GM12801 (cell line): ENCODE results near the gene EXOG.

Source experiments
- TF ChIP-seq, protein P1 (sequence below): IDR thresholded peaks from one replicate; pipeline ENCODE4 v1.5.1; 2011; ENCODE audit warnings: control low read depth; ENCODE audit not compliant: insufficient read length; ENCODE audit errors: extremely low read depth

EXOG gene

DNA sequence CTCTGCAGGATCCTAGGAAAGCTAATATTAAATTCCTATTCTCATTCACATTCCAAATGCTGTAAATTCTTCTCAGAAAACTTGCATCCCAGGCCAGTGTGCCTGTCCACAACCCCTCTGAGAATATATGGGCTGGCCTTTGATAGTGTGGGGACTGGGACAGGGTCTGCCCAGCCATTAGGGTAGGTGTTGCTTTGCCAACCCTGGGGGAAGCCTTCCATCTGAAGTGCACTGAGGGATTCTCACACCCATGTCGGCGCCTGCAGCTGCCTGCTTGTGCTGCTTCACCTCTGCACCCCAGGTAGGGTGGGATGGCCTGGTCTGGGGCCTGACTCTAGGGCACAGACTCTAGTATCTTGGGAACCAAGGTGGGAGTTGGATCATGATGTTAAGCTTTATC lies 15.2 kb upstream of the EXOG start:
- TF ChIP-seq, protein P1, sequence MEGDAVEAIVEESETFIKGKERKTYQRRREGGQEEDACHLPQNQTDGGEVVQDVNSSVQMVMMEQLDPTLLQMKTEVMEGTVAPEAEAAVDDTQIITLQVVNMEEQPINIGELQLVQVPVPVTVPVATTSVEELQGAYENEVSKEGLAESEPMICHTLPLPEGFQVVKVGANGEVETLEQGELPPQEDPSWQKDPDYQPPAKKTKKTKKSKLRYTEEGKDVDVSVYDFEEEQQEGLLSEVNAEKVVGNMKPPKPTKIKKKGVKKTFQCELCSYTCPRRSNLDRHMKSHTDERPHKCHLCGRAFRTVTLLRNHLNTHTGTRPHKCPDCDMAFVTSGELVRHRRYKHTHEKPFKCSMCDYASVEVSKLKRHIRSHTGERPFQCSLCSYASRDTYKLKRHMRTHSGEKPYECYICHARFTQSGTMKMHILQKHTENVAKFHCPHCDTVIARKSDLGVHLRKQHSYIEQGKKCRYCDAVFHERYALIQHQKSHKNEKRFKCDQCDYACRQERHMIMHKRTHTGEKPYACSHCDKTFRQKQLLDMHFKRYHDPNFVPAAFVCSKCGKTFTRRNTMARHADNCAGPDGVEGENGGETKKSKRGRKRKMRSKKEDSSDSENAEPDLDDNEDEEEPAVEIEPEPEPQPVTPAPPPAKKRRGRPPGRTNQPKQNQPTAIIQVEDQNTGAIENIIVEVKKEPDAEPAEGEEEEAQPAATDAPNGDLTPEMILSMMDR: no peak

DNA sequence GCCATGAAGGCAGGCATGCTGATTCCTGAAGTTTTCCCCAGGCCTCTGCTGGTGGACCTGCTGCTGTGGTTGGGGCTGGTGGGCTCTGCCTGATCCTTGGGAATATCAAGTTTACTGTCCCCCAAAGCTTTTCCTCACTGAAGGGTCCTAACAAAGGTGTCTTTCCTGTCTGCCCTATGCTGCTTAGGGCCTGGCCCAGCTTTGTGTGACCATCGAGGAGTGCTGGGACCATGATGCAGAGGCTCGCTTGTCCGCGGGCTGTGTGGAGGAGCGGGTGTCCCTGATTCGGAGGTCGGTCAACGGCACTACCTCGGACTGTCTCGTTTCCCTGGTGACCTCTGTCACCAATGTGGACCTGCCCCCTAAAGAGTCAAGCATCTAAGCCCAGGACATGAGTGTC lies 13.2 kb upstream of the EXOG start:
- TF ChIP-seq, protein P1: no peak

DNA sequence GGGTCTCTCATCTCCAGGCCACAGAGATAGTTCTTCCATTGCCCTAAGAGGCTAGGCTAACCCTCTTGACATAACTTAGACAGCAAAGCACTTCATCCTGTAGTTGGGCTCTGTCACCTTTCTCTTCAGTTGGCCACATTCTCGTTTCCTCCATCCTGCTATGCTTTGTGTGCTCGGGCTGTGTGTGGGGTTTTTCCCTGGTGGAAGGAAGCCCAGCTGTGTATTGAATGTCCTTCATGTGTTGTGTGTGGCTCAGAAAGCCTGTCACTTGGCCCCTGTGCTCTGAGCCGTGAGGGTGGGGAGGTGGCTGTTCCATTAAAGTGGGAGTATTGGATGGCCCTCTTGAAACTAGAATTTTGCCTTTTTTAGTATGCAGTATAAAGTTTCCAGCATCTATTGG lies 8.8 kb upstream of the EXOG start:
- TF ChIP-seq, protein P1: no peak

DNA sequence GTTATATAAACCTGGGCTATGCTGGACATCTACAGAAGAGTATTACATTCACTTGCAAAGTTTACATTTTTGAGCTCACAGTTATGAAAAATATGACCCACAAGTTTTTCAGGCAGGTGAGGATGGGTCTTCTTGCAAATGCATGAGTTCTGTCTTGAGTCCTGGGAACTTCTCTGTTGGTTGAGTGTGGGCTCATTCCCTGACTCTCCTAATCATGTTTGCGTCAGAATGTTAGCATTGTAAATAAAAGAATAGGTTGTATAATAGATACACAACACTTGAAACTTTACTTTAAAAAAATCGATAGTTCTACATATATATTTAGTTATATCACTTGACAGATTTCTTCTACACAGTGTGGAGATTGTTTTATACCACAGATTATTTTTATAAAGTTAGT lies 7.2 kb upstream of the EXOG start:
- TF ChIP-seq, protein P1: no peak

DNA sequence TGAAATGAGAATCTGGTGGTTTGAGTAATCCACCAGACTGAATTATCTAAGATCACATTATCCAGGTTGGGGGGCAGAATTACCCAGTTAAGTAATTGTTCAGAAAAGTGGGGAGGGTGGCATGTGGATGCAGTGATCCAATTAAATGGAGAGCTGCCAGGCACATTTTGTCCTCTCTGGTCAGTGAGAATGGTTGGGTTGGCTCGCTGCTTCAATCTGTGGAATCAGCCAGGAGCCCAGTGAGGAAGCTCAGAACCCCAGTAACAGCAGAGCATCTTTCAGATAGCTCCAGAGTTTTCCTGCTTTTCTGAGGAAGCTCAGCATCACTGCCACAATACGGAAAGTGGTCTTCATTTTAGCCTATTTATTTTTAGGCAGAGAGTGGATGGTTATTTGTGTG lies 6.4 kb upstream of the EXOG start:
- TF ChIP-seq, protein P1: no peak

DNA sequence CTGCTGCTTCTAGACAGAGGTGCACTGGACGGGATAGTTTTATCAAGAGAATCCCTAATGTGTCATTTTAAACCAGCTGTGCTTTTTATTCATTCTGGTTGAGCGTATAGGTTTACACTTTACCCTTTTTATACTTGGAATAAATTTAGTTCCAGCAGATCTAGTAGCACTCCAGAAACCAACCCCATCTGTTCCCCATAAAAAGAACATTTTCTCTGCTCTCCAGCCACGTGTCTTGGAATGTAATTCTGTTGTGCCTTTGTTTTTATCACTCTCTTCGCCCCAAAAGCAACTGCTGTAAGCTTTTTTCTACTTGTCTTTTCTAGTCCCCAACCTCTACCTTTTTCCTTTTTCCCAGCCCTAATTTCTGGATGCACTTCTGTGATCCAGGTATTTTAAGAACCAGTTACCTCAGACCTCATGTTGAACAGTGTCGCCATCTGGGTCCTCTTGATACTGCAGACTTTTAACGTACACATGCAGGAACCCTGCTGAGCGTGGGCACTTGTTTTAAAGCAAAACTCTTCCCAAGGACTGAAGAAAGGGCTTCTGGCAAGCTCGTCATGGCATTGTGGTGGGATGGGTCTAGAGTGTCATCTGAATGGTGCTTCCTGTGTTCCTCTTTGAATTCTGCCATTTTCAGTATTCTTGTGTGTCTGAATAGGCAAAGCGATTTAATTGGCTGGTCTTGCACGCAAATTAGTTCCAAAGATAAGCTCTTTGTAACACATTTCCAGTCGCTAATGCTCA lies 5.7 kb upstream of the EXOG start:
- TF ChIP-seq, protein P1: no peak

DNA sequence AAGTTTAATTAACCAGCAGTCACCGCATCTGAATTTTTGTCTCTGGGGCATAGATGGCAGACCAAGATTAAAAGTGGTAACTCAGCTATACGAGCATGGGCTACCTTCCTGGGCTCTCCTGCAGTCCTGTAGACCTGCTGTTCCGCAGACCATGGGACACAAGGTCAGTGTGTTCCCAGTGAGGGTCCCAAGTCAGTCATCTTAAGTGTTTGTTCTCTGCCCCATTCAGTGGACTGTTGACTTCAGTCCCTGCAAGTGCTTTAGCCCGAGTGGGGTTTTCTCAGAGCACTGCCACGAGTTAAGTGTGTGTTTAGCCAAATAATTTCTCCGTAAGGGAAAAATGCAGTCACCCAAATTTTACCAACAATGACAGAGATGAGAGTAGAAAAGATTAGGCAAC lies 4.9 kb upstream of the EXOG start:
- TF ChIP-seq, protein P1: no peak

DNA sequence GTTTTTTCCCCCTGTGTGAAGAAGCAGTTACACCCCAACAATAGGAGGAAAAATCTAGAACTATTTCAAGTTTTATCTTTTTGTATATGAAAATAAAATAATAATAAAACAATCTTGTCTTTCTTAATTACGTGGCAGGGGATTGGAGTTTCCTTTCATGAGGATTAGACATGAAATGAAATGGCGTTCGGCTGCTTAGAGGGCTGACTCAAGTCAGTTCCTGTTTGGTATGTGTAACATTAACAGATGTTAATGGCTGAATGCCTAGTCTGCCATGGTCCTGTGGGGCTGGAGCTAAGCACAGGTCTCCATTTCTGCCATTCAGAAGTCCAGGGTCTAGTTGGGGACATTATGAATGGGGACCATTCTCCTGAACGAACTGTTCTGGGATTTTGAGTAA lies 3.1 kb upstream of the EXOG start:
- TF ChIP-seq, protein P1: no peak
